Stimulated activated CD4-positive, alpha-beta T cell treated with anti-CD3 and anti-CD28 coated beads, TNF-alpha, amount 100 ng/mL, for 48 hours (primary cell): Measurements from ENCODE around the gene HRH2.

Source experiments
- DNase-seq, 3 donors: peaks; one replicate each; pipeline ENCODE4 v3.0.0-alpha.2; 2020; ENCODE audit warnings: low read depth in 3 of 3

The HRH2 gene

GRCh38 chr5:175692235-175692995 is 34.5 kb downstream of the HRH2 start:
- no peak for DNase-seq

- no peak for DNase-seq
Observed at GRCh38 chr5:175692996-175693710, 35.3 kb downstream of the HRH2 start.

- no peak for DNase-seq
Observed at GRCh38 chr5:175693741-175694140, 35.9 kb downstream of the HRH2 start.

GRCh38 chr5:175694371-175695160 is 36.7 kb downstream of the HRH2 start:
- no peak for DNase-seq

GRCh38 chr5:175695161-175696126 is 37.6 kb downstream of the HRH2 start:
- DNase-seq: no peak

- DNase-seq: peak; percentile 61 to 89 (median 74)
Observed at GRCh38 chr5:175696139-175696854, 38.4 kb downstream of the HRH2 start.

GRCh38 chr5:175696855-175697198 is 39.0 kb downstream of the HRH2 start:
- DNase-seq: no peak

- no peak for DNase-seq
Observed at GRCh38 chr5:175697846-175698245, 40.0 kb downstream of the HRH2 start.

- DNase-seq: no peak
Observed at GRCh38 chr5:175698401-175699115, 40.7 kb downstream of the HRH2 start.

- no peak for DNase-seq
Observed at GRCh38 chr5:175700991-175701390, 43.1 kb downstream of the HRH2 start.

GRCh38 chr5:175701797-175702196 is 43.9 kb downstream of the HRH2 start:
- no peak for DNase-seq

- DNase-seq: no peak
Observed at GRCh38 chr5:175706499-175706898, 48.6 kb downstream of the HRH2 start.

- no peak for DNase-seq
Observed at GRCh38 chr5:175707751-175708375, 50.0 kb downstream of the HRH2 start.

- DNase-seq: no peak
Observed at GRCh38 chr5:175709276-175709781, 51.5 kb downstream of the HRH2 start.

GRCh38 chr5:175710326-175710725 is 52.5 kb downstream of the HRH2 start:
- no peak for DNase-seq

- DNase-seq: no peak
Observed at GRCh38 chr5:175711031-175711430, 53.2 kb downstream of the HRH2 start.

GRCh38 chr5:175711472-175712312 is 53.8 kb downstream of the HRH2 start:
- DNase-seq: no peak

GRCh38 chr5:175712313-175712680 is 54.4 kb downstream of the HRH2 start:
- DNase-seq: no peak

GRCh38 chr5:175712681-175713085 is 54.8 kb downstream of the HRH2 start:
- DNase-seq: no peak
